HS-5 (cell line): ENCODE measurements around the gene MGAM2.

ENCODE experiments used
- DNase-seq: peaks from one replicate; pipeline ENCODE4 v3.0.0-alpha.2; 2012; ENCODE audit warnings: low read depth

MGAM2 gene

DNA sequence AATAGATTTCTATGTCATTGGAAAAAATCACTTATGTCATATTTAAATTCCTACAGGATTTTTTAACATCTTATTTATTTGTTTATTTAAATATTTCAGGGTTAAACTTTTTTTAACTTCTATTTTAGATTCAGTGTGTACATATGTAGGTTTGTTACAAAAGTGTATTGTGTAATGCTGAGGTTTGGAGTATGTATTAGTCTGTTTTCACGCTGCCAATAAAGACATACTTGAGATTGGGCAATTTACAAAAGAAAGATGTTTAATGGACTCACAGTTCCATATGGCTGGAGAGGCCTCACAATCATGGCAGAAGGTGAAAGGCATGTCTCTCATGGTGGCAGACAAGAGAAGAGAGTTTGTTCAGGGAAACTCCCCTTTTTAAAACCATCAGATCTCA, 65.4 kb downstream of the MGAM2 start:
- DNase-seq, result no peak

DNA sequence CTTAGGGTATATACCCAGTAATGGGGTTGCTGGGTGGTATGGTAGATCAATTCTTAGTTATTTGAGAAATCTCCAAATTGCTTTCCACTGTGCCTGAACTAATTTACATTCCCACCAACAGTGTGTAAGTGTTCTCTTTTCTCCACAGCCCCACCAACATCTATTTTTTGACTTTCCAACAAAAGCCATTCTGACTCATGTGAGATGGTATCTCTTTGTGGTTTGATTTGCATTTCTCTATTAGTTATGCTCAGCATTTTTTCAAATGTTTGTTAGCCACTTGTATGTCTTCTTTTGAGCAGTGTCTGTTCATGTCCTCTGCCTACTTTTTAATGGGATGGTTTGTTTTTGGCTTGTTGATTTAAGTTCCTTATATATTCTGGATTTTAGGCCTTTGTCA, 66.4 kb downstream of the MGAM2 start:
- DNase-seq, result no peak

DNA sequence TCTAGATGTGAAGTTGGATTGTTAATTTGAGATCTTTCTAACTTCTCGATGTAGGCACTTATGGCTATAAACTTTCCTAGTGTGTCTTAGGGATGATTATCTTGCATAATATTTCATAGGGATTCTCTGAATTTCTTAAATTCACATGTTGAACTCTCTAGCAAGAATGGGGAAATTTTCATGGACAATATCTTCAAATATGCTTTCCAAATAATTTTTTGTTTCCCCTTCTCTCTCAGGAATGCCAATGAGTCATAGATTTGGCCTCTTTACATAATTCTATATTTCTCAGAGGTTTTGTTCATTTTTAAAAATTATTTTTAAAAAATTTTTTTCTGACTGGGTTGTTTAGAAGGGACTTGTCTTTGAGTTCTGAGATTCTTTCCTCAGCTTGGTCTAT, 68.9 kb downstream of the MGAM2 start:
- no peak for DNase-seq

DNA sequence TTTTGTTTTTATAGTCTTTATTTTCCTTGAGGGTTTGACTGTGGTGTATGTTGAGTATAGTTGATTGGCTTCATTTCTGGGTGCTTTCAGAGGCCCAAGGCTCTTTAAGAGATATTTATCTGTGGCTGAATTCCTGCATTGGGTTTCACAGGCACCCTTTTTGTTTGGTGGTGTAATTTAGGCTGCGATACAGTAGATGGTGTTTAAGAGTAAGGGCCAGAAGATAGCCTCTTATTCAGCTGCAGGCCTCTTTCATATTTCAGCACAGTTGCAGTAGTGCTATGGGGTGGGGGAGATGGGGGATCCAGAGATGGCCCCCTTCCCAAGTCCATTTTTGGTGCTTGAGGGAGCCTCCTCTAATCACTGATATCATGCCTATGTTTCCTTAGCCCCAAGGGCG, 69.7 kb downstream of the MGAM2 start:
- no peak for DNase-seq

DNA sequence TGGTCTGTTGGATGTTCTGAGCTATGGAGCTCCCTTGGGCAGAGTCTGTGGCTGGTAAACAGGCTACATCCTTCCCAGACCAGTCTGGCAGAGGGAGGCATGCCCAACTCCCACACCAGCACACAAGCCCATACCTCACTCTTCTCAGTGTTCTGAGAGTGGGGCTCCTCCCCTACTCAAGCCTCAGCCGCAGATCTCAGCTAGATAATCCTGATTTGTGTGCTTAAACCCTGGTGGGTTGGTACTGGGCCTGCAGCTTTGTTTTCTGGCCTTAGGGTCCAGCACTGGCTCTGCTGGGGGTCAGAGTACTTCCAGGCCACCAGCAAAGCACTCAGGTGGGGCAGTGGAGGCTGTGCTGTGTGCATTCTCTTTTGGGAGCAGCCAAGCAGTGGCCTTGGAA, 70.4 kb downstream of the MGAM2 start:
- DNase-seq, result no peak

DNA sequence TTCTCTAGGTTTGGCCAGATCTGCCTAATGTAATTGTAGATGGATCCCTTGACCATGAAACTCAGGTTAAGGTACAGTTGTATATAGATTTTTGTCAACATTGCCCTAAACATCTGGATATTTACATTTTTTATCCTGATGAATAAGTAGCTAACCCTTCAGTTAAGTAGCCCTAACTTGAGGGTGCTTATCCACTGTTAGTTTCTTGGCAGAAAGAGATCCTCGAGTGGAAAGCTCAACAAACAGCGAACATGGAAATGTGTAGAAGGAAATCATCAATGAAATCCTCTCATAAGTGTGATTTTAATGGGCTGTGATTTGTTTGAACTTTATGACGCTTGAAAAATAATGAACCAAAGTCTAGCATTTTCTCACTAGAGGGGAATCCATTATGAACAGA, 73.6 kb downstream of the MGAM2 start:
- no peak for DNase-seq

GRCh38 chr7:142185801-142186200, 74.3 kb downstream of the MGAM2 start:
- no peak for DNase-seq

GRCh38 chr7:142188154-142188553, 76.6 kb downstream of the MGAM2 start:
- no peak for DNase-seq

DNA sequence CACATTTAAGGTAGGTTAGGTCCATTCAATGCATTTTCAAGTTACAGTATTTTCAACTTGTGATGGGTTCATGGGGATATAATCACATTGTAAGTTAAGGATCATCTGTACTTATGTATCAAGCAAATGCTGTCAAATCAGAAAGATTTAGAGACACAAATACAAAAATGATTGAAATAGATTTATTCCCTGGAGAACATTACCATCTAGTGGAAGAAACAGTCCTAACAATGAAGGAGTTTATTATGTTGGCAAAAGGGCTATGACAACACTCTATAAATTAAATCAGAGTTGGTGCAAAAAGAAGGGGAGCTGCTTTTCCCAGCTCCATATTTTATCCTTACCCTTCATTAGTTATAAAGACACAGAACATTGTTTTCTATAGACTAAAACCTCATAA, 77.3 kb downstream of the MGAM2 start:
- DNase-seq, result no peak

- DNase-seq, result no peak
Measured at GRCh38 chr7:142194201-142194600, 82.7 kb downstream of the MGAM2 start.

DNA sequence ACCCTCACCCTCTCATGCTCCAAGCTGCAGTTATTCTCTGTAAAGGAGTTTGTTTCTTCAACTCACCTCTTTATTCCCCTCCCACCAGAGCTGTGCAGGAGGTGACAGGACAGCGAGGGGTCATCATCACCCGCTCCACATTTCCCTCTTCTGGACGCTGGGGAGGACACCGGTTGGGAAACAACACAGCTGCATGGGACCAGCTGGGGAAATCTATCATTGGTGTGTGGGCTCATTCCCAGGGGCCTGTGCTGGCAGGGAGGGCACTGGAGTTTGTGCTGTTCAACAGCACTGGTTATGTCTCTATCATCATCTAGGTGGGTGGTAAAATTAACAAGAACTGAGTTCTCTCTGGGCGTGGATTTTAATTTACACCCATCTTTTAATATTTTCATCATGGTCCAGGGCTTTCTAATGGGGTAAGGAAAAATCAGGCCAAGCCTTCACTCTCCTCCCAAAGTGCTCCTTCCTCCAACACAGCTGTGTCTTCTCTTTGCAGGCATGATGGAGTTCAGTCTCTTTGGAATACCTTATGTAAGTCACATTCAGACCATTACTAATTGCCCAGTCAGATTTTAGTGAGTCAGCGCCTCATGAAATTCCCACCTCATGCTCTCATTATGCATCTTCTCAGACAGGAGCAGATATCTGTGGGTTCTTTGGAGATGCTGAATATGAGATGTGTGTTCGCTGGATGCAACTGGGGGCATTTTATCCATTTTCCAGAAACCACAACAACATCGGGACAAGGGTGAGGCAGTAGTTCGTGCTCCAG, 84.7 kb downstream of the MGAM2 start:
- DNase-seq, result peak; percentile 69

DNA sequence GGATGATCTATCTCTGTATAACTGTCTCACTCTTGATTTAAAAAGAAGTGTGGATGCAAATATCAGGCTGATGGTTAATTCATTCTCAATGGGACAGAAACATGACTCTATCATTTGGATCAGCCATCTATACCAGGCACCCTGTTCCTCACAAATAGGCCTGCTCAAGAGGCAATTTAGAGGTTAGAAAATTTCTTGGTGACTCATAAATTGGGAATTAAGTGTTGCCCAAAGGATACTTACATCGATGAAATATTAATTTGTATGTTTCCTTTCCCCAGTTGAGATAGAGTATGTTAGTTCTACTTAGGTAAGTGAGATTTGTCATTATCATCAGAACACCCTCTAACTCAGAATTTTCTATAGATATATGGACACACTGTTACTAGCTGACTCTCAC, 88.7 kb downstream of the MGAM2 start:
- DNase-seq, result no peak

GRCh38 chr7:142228537-142229104, 117.1 kb downstream of the MGAM2 start:
- DNase-seq, result no peak

DNA sequence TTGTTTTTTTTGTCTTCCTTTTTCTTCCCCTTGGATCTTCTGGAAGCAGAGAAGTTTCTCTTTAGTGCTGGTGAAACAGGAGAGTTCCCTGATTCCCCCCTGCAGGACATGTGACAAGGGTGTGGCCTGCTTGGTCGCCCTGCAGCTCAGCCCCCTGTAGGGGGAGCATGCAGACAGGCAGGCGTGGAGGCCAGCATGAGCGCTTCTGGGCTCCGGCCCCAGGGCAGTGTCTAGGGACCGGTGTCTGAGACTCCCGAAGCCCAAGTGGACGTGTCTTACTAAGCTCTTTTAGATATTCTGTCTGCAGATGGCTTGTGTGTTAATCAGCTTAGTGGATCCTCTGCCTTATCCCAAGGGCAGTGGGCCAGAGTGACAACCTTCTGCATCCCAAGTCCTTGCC, 120.2 kb downstream of the MGAM2 start:
- no peak for DNase-seq

DNA sequence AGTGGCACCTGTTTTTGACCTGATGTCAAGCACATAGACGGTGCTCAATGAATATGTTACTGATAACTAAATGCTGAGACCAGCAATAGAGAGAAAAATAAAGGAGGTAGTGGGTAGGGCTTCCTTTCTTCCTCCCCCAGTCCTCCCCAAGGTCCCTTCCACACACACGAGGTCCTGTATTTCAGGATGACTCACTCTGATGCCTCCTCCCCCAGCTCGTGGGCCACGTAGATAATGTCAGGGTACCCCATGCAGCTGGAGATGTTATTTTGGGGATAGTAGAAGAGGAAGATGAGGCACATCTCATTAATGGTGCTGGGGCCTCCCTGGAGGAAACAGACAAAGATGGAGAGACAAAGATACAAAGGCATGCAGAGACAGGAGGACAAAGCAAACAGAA, 129.0 kb downstream of the MGAM2 start:
- DNase-seq, result no peak

GRCh38 chr7:142243823-142244222, 132.3 kb downstream of the MGAM2 start:
- no peak for DNase-seq

DNA sequence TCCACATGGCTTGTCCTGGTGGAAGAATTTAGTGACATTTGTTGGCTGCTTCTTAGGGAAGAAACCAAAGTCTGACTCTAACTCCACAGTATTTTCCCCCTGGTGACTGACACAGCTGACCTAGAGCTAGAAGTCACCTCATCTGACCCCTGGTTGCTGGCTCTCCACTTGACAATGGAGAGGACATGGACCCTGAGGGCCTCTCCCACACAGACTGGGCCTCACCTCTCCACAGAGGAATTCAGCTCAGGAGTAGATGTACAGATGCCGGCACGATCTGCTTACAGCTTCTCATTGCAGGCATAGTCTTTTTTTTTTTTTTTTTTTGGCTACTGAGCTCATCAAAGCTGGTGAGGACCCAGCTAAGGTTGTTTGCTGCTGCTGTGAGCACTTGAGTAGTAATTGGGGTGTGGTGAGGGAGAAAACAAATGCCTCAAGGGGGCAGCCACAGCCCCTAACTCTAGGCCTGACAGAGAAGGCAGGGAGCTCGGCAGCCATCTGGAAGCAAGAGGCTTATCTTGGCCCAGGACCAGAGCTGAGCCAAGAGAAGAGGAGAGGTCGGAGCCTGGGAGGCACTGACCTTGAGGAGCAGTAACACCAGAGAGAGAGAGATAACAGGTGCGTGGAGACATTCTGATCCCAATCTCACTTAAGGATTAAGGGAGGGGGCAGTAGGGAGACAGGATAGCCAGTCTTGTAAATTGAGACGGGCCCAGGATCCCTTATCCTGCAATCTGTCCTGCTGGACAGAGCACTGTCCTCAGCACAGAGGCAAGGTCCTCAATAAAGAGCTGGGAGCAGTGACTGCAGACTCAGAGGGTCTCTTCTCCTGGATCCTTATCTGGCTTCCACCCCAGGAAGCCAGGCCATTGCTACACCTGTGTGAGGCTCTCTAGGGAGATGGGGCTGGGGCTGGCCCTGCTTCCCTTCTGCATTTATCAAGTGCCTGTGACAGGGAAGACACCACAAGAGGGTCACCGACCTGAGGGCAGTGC, 136.9 kb downstream of the MGAM2 start:
- no peak for DNase-seq

DNA sequence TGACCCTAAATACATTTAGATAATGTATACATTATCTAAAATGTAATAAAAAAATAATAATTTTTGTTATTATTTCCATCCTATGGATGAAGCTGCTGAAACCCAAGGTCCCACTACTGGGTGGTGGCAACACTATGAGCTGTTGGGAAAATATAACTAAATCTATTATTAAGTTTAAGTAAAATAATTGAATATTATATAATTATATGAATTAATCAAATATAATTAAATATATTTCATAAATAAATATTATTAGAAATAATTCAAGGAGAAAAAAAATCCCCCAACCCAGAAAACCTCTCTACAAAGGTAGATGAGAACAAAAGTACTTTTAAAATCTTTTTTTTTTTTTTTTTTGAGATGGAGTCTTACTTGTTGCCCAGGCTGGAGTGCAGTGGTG, 138.4 kb downstream of the MGAM2 start:
- no peak for DNase-seq

DNA sequence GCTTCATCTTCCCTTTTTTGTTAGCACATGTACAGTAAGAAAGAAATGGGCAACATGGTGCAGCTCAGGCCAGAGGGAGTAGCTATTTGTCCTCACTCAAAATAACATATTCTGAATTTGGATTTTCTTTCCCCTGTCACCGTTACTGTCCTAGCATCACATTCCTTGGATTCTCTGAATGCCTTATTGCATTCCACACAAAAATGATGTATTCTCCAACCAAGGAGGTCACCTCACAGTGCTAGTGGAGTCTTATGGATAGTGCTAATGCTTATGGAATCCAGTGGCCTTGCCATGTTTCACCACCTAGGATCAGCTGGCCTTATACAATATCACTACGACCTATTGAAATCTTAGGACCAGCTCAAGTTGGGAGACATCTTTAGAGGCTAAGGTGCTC, 139.2 kb downstream of the MGAM2 start:
- DNase-seq, result no peak

- no peak for DNase-seq
Measured at GRCh38 chr7:142257958-142258357, 146.4 kb downstream of the MGAM2 start, which contains the start of gene PRSS58. TSS of gene PRSS58 (minus strand) at chr7:142258058. CDS start at chr7:142257707, 351 bp downstream.

DNA sequence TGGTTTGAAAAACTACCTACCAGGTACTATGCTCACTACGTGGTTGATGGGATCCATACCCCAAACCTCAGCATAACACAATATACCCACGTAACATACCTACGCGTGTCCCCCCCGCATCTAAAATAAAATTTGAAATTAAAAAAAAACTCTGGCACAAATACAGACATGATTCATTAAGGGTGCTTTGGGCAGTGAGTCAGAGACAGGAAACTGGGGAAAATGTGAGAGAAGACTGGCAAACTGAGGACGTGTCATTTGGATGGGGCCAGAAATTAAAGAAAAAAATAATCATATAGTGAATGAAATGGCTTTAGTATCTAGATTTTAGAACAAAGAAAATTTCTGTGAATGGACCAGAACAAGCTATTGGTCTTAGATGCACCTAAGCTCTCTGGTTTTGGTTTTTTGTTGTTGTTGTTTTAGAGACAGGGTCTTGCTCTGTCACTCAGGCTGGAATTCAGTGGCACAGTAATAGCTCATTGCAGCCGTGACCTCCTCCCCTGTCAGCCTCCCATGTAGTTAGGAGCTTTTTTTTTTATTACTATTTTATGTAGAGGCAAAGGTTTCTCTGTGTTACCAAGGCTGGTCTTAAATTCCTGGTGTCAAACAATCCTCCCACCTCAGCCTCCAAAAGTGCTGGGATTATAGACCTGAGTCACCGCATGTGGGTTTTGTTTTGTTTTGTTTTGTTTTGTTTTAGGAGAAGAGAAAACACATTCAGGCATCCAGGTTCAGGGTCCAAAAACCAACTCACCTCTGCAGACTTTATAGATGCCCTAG, 152.3 kb downstream of the MGAM2 start:
- DNase-seq, result no peak
